OCI-M2 (cell line): ENCODE measurements around the gene CAST.

Source experiments
- DNase-seq: peaks from one replicate; lab custom pipeline; 2025; ENCODE audit not compliant: unreplicated experiment; lab: John Stamatoyannopoulos, UW

CAST gene

GRCh38 chr5:96706433-96707111 is 44.4 kb downstream of the CAST start:
- no peak for DNase-seq

DNA sequence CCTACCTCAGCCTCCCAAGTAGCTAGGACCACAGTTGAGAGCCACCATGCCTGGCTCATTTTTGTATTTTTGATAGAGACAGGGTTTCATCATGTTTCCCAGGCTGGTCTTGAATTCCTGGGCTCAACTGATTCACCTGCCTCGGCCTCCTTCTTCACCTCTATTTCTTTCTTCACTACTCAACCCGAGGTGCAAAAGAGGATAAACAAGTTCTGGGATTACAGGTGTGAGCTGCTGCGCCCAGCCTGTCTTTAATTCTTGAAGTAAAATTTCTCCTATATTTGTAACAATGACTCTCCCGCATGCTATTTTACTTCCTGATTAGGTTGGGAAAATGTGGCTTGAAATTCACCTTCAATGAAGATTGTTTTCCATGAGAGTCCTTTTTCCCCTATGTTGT is 46.4 kb downstream of the CAST start:
- no peak for DNase-seq

DNA sequence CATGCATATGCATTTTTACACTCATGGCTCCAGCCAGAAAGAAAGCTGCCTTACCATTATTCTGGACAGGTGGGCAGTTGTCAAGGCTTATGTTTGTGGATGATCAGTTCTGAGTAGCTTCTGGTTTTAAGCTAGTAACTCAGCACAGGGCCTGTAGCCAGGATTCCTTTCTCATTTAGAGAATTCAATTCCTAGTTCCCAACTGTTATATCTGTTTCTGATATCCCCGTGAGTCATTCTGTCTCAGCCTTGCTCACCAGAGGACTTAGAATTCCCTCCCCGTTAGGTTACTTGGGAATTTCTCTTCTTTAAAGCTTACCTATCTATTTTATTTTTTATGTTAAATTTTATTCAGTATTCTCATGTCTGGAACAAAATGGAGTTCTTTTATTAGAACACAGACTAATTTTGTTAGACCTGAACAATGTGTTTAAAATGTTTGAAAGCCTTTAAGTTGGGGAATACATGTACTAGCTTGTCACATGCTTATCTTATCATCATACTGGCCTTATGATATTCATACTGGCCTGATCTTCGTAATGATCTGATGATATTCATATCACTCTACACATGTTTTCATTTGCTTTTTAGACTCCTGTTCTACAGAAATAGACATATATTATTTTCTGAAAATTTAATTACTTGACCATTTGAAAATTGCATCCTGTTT is 47.1 kb downstream of the CAST start:
- DNase-seq = no peak

DNA sequence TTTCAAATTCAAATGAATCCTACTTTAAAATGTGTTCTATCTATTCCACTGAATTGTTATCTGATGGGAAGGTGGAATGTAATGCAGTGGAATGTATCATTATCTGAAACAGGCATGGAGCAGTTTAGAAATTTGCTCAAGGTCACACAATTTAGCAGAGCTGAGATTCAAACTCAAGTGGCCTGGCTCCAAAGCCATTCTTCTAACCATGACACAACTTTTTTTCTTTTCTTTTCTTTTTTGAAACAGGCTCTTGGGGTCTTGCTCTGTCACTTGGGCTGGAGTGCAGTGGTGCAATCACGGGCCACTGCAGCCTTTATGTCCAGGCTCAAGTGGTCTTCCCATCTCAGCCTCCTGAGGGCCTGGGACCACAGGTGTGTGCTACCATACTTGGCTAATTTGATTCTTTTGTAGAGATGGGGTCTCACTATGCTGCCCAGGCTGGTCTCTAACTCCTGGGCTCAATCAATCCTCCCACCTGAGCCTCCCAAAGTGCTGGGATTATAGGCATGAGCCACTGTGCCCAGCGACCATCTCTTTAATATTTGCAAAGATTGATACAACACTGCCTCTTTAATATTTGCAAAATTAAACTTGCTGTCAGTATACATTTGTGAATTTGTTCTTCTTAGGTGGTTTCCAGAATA is 50.0 kb downstream of the CAST start:
- no peak for DNase-seq

- DNase-seq = no peak
These were observed 52.3 kb downstream of the CAST start for GRCh38 chr5:96714450-96714849.

GRCh38 chr5:96714951-96715451 is 52.8 kb downstream of the CAST start:
- DNase-seq = no peak

DNA sequence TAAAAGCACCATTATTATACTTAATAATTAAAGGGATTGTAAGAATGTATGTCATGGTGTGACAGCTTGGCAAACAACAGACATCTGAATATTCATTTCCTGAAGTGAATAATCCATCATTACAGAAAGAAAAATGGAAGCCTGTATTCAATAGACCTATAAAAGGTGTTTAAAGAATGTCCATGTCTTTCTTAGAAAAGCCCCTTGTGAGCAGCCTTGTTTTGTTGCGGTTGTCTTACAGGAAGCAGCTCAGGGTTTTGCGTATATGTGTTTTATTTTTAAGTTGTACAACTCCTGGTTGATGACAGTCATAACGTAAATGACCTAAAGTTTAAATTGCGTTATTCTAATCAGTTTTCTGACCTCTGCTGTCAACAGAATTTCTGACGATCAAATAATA is 53.8 kb downstream of the CAST start:
- no peak for DNase-seq

DNA sequence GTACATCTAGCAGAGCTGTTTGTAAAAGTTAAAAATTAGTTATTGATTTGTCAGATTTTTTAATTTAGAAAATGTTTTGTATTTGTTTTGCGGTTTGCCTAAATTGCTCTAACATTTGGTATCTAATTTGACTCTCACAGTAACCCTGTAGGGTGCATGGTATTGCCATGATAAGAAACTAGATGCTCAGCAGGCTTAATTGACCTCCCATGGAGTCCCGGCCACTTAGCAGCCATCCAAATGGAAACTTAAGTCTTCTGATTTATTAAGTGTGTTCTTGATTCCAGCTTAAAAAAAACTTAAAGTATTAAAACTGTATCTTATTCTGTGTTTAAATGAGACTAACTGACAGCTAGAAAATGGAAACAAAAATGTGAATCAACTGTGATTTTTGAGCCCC is 54.5 kb downstream of the CAST start:
- DNase-seq = no peak

DNA sequence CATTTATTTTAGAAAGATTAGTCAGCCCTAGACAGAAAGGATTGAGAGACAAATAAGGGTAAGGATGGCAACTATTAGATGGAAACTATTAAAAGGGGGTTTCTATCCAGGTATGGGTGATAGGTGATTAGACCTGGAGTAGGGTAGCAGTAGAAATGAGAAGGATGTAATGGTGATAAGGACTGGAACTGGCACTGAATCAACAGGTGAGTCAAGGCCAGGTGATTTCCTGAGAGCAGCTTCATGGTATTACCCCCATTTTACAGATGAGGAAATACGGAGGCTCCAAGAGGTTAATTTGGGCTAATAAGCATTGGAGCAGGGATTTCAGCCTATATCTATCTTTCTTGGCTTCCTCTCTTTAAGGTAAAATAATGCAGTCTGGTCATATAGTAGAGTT is 55.7 kb downstream of the CAST start:
- DNase-seq = no peak

DNA sequence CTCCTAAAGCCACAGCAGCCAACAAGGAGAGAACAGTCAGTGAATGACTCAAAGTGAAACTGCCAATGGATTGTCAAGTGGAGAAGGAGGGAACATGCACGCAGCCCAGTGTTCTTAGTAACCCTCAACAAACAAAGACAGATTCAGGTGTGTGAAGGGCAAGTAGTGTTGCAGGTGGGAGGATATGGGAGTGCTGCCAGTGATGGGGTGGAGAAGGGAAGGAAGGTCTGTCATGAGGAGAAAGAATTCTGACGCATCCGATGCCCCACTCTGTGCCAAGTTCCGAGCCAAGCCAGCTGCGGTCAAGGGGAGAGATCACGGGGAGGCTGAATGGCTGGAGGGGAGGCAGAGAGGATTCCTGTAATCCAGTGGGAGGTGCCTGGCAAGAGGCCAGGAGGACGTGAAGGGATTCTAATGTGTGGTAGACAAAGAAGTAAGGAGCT is 56.5 kb downstream of the CAST start:
- DNase-seq = no peak

DNA sequence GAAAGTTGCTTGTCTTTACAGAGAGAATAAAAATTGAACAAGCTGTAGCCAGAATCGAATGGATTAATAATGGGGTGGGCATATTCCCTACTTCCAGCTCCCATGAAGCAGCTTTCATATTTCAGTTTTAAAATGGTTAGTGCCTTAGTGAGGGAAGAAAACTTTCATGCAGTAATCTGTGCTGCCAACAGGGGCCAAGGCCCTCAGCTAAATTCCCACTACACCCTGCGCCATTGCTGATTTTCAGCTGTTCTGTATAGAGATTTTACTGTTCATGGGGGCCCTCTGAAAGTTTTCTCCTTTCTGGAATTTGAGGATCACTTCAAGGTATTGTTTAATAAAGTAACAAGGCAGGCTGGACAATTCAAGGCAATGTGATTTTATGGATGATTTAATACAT is 58.2 kb downstream of the CAST start:
- DNase-seq = no peak

GRCh38 chr5:96721351-96721977 is 59.3 kb downstream of the CAST start:
- DNase-seq = no peak

GRCh38 chr5:96725257-96725656 is 63.1 kb downstream of the CAST start:
- no peak for DNase-seq

GRCh38 chr5:96726802-96727201 is 64.6 kb downstream of the CAST start:
- no peak for DNase-seq

GRCh38 chr5:96729156-96729555 is 67.0 kb downstream of the CAST start:
- no peak for DNase-seq

- DNase-seq = no peak
These were observed 68.4 kb downstream of the CAST start for GRCh38 chr5:96730586-96730985.

- DNase-seq = no peak
These were observed 71.8 kb downstream of the CAST start for GRCh38 chr5:96733771-96734500.

DNA sequence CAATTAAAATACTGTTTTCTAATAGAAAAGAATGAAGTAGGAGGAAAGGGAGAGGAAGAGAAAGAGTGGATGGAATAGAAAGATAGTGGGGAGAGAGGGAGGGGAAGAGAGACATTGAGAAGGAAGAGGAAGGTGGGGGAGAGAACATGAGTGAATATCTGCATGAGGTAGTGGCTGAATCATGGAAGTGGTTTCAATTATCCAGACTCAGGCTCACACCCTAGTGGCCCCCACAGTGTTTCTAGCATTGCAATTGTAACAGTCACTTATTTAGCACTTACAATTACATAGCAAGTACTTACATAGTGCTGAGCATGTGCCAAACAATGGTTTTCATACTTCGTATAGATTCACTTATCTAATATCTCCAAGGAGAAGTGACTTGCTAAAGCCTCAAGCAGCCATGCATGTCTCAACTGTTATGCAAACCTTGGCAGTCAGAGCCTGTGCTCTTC is 72.7 kb downstream of the CAST start:
- DNase-seq = peak; percentile 11

DNA sequence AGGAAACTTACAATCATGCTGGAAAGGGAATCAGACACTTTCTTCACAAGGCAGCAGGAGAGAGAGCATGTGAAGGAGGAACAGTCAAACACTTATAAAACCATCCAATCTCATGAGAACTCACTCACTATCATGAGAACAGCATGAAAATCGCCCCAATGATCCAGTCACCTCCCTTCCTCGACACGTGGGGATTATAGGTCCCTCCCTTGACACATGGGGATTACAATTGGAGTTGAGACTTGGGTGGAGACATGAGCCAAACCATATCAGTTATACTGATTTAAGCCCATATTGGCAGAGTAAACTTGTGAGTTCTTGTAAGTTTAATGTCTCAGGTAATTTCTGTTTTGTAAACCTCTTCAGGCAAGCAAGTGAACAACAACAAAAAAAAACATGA is 74.8 kb downstream of the CAST start:
- no peak for DNase-seq

DNA sequence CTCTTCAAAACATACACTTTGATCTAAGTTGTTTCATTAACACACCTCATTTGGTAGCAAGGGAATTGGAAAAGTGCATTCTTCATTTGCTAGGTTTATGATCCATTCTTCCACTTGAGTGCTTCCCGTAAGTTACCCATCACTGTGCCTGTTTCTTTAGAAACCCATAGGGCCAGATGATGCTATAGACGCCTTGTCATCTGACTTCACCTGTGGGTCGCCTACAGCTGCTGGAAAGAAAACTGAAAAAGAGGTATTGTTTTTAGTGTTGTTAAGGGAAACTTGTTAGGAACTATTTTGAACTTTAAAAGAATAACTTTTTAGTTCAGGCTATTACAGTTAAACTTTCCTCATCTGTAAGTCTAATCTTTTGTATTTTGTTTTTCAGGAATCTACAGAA is 78.9 kb downstream of the CAST start:
- no peak for DNase-seq

GRCh38 chr5:96741891-96742309 is 79.7 kb downstream of the CAST start:
- peak; percentile 48 for DNase-seq
